DND-41 (cell line): Measurements from ENCODE around the gene PLK5.

Experiments used
- EZH2 ChIP-seq: IDR thresholded peaks from 3 replicates; pipeline ENCODE4 v1.6.1; 2012; ENCODE audit warnings: borderline replicate concordance, low read depth, mild to moderate bottlenecking, moderate library complexity, low read length, inconsistent platforms; ENCODE audit not compliant: severe bottlenecking
- TF ChIP-seq, protein P1 (sequence below): IDR thresholded peaks from 2 replicates; pipeline ENCODE4 v1.5.1; 2012; ENCODE audit warnings: borderline replicate concordance, low read length, moderate library complexity, mild to moderate bottlenecking; ENCODE audit not compliant: poor library complexity, severe bottlenecking; ENCODE audit errors: extremely low read depth

DNA sequence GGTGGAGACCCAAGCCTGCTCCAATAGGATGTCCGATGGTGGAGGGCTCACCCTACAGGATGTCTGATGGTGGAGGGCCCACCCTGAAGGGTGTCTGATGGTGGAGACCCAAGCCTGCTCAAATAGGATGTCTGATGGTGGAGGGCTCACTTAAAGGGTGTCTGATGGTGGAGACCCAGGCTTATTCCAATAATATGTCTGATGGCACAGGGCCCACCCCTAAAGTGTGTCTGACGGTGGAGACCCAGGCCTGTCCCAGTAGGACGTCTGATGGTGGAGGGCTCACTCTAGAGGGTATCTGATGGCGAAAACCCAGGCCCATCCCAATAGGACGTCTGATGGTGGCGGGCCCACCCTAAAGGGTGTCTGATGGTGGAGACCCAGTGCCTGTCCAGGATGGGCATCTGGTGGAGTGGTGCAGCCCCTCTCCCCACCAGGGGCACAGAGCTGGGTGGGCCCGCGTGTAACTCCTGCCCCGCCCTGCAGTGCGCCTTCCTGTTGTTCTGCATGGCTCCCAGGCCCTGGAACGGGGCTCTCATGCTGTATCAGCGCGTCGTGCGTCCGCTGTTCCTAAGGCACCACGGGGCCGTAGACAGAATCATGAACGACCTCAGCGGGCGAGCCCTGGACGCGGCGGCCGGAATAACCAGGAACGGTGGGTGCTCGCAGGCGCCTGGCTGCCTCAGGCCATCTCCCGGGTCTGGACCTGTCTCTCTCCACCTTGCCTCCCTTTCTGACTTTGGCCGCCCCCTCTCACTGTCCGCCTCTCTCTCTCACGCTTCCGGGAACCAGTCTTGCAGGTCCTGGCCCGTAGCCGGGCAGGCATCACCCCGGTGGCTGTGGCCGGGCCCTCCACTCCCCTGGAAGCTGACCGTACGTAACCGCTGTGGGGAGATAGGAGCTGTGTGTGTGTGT lies 27.8 kb upstream of the PLK5 start:
- TF ChIP-seq, protein P1, sequence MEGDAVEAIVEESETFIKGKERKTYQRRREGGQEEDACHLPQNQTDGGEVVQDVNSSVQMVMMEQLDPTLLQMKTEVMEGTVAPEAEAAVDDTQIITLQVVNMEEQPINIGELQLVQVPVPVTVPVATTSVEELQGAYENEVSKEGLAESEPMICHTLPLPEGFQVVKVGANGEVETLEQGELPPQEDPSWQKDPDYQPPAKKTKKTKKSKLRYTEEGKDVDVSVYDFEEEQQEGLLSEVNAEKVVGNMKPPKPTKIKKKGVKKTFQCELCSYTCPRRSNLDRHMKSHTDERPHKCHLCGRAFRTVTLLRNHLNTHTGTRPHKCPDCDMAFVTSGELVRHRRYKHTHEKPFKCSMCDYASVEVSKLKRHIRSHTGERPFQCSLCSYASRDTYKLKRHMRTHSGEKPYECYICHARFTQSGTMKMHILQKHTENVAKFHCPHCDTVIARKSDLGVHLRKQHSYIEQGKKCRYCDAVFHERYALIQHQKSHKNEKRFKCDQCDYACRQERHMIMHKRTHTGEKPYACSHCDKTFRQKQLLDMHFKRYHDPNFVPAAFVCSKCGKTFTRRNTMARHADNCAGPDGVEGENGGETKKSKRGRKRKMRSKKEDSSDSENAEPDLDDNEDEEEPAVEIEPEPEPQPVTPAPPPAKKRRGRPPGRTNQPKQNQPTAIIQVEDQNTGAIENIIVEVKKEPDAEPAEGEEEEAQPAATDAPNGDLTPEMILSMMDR, result no peak
- no peak for TF ChIP-seq EZH2
